ENCODE measurements around the gene PRKCSH.

DNA sequence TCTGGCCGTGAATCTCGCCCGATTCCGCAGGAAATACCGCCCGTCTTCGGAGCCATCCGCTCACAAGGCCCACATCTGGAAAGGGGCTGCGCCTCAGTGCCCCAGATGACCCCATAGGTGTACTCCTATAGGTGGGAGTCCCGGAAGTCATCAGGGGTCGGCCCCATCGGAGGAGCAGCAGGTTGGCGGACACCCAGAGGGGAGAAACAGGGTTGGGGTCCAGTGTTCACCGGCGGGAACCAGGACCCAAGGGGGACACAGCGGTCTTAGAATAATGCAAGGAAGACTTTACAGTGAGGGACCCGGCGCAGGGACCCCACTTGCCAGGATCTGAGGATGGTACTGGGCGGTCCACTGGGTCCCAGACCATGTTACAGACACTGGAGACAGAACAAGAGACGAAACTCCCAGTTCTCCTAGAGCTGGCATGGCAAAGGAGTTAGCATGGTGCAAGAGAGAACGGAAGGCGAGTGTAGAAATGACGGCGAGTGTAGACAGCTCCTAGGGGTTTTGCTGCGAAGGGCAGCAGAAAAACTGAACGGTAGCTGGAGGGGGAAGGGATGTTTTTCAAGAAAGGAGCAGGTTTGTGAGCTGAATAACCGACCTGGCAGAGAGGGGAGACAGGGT, 12.2 kb upstream of the PRKCSH start:
- TF ChIP-seq EZH2 (IDR thresholded peaks at IDR 0.05; ENCODE audit: low read depth) (no peak), CTCF (conservative IDR thresholded peaks at IDR 0.05) (no peak)

Data from PC-9 (cell line).